UCSD-AML1 (cell line): ENCODE measurements around the gene ZNF366.

Experiments
- DNase-seq: peaks from one replicate; lab custom pipeline; 2025; ENCODE audit not compliant: unreplicated experiment; lab: John Stamatoyannopoulos, UW

ZNF366 gene

GRCh38 chr5:72465601-72466563, 41.3 kb downstream of the ZNF366 start:
- DNase-seq: no peak

- no peak for DNase-seq
These were observed 42.1 kb downstream of the ZNF366 start for GRCh38 chr5:72465066-72465465.

- DNase-seq: no peak
These were observed 43.1 kb downstream of the ZNF366 start for GRCh38 chr5:72464071-72464470.

- DNase-seq: no peak
These were observed 43.7 kb downstream of the ZNF366 start for GRCh38 chr5:72463449-72464052.

GRCh38 chr5:72460413-72460812, 46.8 kb downstream of the ZNF366 start:
- no peak for DNase-seq

GRCh38 chr5:72459913-72460312, 47.3 kb downstream of the ZNF366 start:
- no peak for DNase-seq

- DNase-seq: no peak
These were observed 48.0 kb downstream of the ZNF366 start for GRCh38 chr5:72459089-72459661.

GRCh38 chr5:72458407-72458806, 48.8 kb downstream of the ZNF366 start:
- DNase-seq: no peak

- DNase-seq: no peak
These were observed 49.7 kb downstream of the ZNF366 start for GRCh38 chr5:72457491-72457890.

- no peak for DNase-seq
These were observed 50.7 kb downstream of the ZNF366 start for GRCh38 chr5:72456391-72457074.

GRCh38 chr5:72455476-72455875, 51.7 kb downstream of the ZNF366 start:
- DNase-seq: no peak

GRCh38 chr5:72454996-72455395, 52.2 kb downstream of the ZNF366 start:
- no peak for DNase-seq

GRCh38 chr5:72453246-72453775, 53.9 kb downstream of the ZNF366 start:
- no peak for DNase-seq

GRCh38 chr5:72452515-72453245, 54.5 kb downstream of the ZNF366 start:
- DNase-seq: no peak

- peak; percentile 24 for DNase-seq
These were observed 55.3 kb downstream of the ZNF366 start for GRCh38 chr5:72451741-72452505.

- no peak for DNase-seq
These were observed 58.8 kb downstream of the ZNF366 start for GRCh38 chr5:72448368-72448767.

- DNase-seq: no peak
These were observed 59.5 kb downstream of the ZNF366 start for GRCh38 chr5:72447751-72448150.

GRCh38 chr5:72445969-72446368, 61.2 kb downstream of the ZNF366 start:
- DNase-seq: no peak

- DNase-seq: no peak
These were observed 63.3 kb downstream of the ZNF366 start for GRCh38 chr5:72443883-72444282.
